Measurements from ENCODE around the gene ZFYVE26. TPM values are rescaled to one million over a fixed set of nuclear protein-coding genes. Genes with fewer than 3 reads are reported as not detected.
A peak's percentile ranks its signal among the peaks of the same experiment; 100 is the strongest.

ZFYVE26 gene
- total RNA-seq, 1 donor from 2014 or later, result 13.3 TPM

DNA sequence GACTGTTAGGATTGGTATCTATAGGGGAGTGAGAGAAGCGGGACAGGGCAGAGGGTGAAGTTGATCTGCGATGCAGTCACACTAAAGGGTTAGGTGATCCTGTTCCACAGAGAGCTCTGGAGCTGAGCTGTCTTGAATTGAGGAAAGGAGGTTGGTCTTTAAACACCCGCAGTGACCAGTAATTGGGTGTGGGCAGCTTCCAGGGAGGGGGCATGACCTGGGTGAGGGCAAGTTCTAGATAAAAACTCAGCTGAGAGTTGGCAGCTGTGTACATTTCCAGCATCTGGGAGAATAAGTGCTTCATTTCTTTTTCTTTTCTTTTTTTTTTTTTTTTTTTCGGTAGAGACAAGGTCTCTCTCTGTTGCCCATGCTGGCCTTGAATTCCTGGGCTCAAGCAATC is 79.6 kb downstream of the ZFYVE26 start:
- Histone ChIP-seq H3K9me3 (replicated peaks) (no peaks in the 10 kb centered on the region), H3K36me3 (no peaks in the 10 kb centered on the region), H3K27ac (replicated peaks) (no peak overlapping the region), H3K4me1 (peaks cover 28% of the 10 kb centered on the region), H3K27me3 (ENCODE audit: low read depth) (no peaks in the 10 kb centered on the region), H3K4me3 (no peak overlapping the region)
- DNase-seq, result no peak
- TF ChIP-seq CTCF (IDR thresholded peaks at IDR 0.05; ENCODE audit: borderline replicate concordance), result no peak
- intact Hi-C loops (cut with micrococcal nuclease), result no loop called here

DNA sequence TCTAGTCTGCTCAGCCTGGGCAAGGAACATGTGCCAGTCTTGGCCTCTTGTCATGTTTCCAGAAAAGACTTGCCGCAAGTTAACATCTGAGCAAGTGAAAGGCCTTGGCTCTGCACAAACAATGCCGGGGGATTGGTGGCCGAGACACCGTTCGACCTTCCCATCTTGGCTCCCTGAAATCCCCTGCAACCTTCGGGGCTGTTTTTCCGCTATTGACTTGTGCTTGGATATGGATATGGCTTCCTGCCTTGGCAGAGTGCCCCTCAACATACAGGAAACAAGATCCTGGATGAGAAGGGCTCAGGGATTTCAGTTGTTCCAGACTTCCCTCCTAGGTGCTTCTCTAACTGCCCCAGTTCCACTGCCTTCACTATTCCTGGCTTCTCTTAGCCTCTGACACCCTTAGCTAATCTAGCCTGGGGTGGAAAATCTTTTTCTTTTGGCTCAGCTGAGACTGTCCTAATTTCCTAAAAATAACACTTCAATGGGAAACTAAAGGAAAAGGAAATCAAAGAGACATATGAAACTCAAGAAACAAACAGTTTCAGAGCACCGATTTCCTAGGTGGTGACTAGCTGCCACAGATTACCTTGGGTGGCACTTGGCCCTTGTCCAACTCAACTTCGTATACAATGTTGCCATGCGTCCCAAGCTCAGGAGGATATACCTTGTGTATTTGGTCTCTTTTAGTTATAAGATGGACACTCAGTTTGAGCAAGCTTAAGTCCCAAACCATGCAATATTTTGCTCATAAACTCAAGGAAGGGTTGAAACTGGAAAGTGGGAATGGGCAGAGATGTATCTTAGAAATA is 80.8 kb downstream of the ZFYVE26 start:
- Histone ChIP-seq H3K27me3 (ENCODE audit: low read depth) (no peaks in the 10 kb centered on the region), H3K36me3 (no peaks in the 10 kb centered on the region), H3K27ac (replicated peaks) (peak overlapping the region; percentile 34), H3K4me1 (peaks cover 28% of the 10 kb centered on the region), H3K9me3 (replicated peaks) (no peaks in the 10 kb centered on the region), H3K4me3 (no peak overlapping the region)
- intact Hi-C loops (cut with micrococcal nuclease), result no loop called here
- no peak for DNase-seq
- TF ChIP-seq CTCF (IDR thresholded peaks at IDR 0.05; ENCODE audit: borderline replicate concordance), result no peak

DNA sequence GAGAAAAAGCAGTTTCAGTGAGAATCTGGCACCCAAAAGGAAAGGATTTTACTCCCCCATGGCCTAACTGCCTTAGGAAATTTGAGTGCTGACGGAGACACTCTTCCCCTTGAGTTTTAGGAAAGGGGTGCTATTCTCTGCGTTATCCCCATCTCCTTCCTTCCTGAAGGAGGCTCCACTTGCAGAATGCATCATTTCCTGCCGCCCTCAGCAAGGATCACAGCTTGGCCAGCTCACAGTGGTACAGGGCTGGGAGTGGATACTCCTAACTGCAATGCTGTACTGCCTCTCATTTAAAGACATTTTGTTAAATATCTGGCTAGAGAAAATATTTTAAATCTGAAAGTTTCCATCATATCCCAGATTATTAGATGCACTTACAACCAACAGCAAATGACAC is 81.7 kb downstream of the ZFYVE26 start:
- intact Hi-C loops (cut with micrococcal nuclease), result no loop called here
- TF ChIP-seq CTCF (IDR thresholded peaks at IDR 0.05; ENCODE audit: borderline replicate concordance), result peak; percentile 16
- no peaks in the 10 kb centered on the region for H3K36me3 ChIP-seq
- peak overlapping the region; percentile 37 for H3K27ac ChIP-seq (replicated peaks)
- no peak overlapping the region for H3K4me3 ChIP-seq
- H3K9me3 ChIP-seq (replicated peaks), result no peaks in the 10 kb centered on the region
- DNase-seq, result no peak
- peaks cover 28% of the 10 kb centered on the region for H3K4me1 ChIP-seq
- no peaks in the 10 kb centered on the region for H3K27me3 ChIP-seq (ENCODE audit: low read depth)

- H3K27ac ChIP-seq (replicated peaks), result no peak overlapping the region
- intact Hi-C loops (cut with micrococcal nuclease), result no loop called here
- peaks cover 28% of the 10 kb centered on the region for H3K4me1 ChIP-seq
- H3K27me3 ChIP-seq (ENCODE audit: low read depth), result no peaks in the 10 kb centered on the region
- H3K9me3 ChIP-seq (replicated peaks), result no peaks in the 10 kb centered on the region
- no peak for DNase-seq
- H3K36me3 ChIP-seq, result no peaks in the 10 kb centered on the region
- H3K4me3 ChIP-seq, result no peak overlapping the region
- no peak for TF ChIP-seq CTCF (IDR thresholded peaks at IDR 0.05; ENCODE audit: borderline replicate concordance)
These were observed 82.8 kb downstream of the ZFYVE26 start for GRCh38 chr14:67733616-67734015.

- Histone ChIP-seq H3K27ac (replicated peaks) (no peak overlapping the region), H3K4me3 (no peak overlapping the region), H3K27me3 (ENCODE audit: low read depth) (no peaks in the 10 kb centered on the region), H3K36me3 (no peaks in the 10 kb centered on the region), H3K4me1 (peaks cover 9% of the 10 kb centered on the region), H3K9me3 (replicated peaks) (no peaks in the 10 kb centered on the region)
- TF ChIP-seq CTCF (IDR thresholded peaks at IDR 0.05; ENCODE audit: borderline replicate concordance), result no peak
- intact Hi-C loops (cut with micrococcal nuclease), result no loop called here
- no peak for DNase-seq
These were observed 87.1 kb downstream of the ZFYVE26 start for GRCh38 chr14:67729072-67729885.

All from left ventricle myocardium inferior (tissue), 1 donor.